Stimulated activated CD8-positive, alpha-beta memory T cell treated with anti-CD3 and anti-CD28 coated beads, Interleukin-2, amount 100 ng/mL, for 1 hour (primary cell): ENCODE results near the gene CEP44.
"Not testable (repeated sequence)": the region's sequence is repeated elsewhere in the genome, so short reads cannot be mapped to it uniquely, and the experiment has no call there.

Experiments
- DNase-seq, 2 donors: peaks; one replicate each; pipeline ENCODE4 v3.0.0-alpha.2; 2020; ENCODE audit warnings: low read depth in 2 of 2

Gene CEP44

DNA sequence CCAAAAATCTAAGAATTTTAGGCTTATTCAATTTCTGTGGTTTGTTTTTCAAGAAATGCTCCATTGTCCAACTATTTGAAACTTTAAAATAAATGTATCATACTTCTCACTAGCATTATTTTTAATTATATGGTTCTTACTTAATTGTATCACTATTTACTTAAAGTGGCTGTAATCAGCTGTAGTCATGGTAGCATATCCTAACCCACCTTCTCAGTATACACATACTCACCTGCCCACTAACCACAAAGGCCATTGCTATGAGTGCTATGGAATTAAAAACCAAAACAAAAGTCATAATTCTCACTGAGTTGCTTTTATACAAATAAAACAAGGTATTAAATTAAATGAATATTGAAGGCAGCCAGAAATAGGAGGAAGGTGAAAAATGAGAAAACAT is 5.2 kb upstream of the CEP44 start:
- no peak for DNase-seq

DNA sequence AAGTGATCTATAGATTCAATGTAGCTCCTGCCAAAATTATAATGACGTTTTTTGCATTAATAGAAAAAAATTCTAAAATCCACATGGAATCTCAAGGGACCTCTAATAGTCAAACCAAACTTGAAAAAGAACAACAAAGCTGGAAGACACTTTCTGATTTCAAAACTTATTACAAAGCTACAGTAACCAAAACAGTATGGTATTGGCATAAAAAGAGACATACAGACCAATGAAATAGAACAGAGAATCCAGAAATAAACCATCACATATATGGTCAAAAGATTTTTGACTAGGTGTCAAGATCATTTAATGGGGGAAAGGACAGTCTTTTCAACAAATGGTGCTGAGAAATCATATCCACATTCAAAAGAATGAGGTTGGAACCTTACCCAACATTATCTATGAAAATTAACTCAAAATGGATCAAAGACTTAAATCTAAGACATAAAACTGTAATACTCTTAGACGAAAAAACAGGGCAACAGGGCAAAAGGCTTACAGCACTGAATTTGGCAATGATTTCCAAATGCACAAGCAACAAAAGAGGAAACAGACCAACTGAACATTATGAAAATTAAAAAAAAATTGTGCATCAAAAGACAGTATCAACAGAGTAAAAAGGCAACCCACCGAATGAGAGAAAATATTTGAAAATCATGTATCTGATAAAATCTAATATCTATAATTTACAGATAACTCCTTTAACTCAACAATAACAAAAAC is 4.1 kb upstream of the CEP44 start:
- DNase-seq: no peak

DNA sequence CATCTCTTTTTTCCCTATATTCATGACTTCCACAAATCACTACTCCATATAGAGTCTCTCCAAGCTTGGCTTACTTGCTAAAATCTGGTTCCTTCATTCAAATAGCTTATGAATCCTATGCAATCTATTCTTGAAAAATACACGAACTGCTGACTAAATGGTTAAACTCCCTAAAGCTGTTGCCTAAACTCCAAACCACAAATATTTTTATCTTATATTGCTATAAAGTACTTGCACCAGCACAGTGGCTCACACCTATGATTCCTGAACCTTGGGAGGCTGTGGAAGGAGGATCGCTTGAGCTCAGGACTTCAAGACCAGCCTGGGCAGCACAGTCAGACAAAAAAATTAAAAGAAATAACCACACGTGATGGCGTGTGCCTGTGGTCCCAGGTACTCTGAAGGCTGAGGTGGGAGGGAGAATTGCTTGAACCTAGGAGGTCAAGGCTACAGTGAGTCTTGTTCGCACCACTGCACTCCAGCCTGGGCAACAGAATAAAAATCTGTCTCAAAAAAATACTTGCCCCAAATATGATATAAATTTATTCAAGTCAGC is 2.5 kb upstream of the CEP44 start:
- no peak for DNase-seq

DNA sequence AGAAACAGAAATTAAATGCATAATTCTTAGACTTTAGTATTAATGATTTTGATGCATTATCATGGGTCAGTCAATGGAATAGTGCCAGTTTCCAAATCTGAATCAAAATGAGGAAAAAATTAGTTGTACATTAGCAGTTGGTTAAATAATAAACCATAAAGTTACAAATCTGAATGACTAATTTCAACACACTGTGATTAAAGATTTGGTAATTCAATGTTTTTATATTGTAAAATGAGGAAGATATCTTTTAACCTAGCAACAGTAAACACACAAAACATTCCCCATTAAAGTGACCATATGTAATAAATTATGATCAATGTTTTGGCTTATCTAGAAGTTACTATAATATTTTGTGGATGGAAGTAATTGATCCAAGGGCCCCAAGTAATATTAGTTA is 1.8 kb upstream of the CEP44 start:
- DNase-seq: no peak

DNA sequence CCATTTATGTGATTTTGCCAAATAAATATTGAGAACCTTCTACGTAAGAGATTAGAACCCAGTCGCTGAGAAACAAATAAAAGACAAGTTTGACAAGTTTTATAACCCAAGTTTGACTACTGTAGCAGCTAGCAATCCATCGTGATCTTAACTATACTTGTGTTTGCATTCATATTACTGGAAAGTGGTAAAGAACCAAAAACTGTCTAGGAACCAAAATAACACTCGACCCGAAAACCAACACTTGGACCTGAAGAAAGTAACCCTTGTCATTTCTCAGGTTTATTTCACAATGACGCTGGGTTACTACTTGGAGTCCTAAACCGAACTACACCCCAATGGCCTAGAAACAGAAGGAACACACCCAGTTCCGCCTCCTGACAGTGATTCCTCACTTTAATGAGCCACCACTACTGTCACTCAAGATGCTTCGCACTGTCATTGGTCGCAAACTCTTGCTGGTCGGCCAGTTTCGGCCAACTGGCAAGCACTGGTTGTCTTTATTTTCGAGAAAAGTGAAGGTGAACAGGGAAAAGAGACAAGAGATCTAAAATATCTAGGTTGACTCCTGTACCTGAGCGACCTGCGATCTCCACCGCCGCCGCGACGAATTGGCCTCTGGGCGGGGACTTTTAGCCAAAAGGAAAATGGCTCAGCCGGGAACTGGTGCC is 740 bp upstream of the CEP44 start:
- peak; percentile 44 to 62 for DNase-seq

DNA sequence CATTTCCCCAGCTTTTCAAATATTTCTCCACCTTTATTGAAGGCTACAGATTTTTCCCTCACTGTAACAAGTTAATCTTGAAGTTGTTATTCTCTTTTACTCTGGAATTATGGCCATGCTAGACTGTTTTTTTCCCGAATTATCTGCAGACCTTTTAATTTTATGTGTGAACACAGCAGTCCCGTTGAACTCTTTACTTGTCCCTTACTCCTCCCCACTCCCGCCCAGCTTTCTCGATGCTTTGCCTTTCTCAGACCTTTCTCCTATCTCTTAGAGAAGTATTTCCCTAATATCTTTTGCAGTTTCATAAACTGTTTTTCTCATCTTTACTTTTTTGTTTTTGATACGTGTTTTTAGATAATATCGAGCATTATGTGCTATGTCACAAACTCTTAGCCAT is 776 bp downstream of the CEP44 start:
- DNase-seq: no peak

DNA sequence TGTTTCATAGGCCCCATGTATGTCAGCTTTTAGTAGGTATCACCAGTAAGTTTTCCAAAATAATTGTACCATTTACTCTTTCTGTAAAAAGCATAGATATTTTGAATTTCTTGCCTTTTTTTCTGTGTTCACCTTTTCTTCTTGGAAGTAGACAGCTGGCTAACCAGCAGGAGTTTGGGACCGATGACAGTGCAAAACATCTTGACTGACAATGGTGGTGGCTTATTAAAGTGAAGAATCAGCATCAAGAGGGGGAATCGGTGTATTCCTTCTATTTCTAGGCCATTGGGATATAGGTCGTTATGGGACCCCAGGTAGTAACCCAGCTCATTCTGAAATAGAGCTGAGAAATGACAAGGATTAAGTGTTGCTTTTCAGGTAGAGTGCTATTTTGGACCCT is 3.2 kb downstream of the CEP44 start:
- no peak for DNase-seq

DNA sequence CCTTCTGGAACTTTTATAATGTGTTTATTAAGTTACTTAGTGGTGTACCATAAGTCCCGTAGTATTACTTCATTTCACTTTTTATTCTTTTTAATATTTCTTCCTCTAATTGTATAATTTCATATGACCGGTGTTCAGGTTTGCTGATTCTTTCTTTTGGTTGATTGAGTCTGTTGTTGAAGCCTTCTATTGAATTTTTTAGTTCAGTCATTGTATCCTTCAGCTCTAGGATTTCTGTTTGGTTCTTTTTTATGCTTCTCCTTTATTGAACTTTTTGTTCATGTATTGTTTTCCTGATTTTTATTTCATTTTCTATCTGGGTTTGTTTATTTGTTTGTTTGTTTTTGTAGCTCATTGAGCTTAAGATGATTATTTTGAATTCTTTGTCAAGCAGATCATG is 8.8 kb downstream of the CEP44 start:
- no peak for DNase-seq

DNA sequence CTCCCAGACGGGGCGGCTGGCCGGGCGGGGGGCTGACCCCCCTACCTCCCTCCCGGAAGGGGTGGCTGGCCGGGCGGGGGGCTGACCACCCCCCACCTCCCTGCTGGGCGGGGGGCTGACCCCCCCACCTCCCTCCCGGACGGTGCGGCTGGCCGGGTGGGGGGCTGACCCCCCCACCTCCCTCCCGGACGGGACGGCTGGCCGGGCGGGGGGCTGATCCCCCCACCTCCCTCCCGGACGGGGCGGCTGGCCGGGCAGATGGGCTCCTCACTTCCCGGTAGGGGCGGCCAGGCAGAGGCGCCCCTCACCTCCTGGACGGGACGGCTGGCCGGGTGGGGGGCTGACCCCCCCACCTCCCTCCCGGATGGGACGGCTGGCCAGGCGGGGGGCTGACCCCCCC is 10.9 kb downstream of the CEP44 start:
- DNase-seq: not testable (repeated sequence)

DNA sequence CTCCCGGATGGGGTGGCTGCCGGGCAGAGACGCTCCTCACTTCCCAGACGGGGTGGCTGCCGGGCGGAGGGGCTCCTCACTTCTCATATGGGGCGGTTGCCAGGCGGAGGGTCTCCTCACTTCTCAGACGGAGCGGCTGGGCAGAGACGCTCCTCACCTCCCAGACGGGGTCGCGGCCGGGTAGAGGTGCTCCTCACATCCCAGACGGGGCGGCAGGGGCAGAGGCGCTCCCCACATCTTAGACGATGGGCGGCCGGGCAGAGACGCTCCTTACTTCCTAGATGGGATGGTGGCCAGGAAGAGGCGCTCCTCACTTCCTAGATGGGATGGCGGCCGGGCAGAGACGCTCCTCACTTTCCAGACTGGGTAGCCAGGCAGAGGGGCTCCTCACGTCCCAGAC is 11.4 kb downstream of the CEP44 start:
- not testable (repeated sequence) for DNase-seq

DNA sequence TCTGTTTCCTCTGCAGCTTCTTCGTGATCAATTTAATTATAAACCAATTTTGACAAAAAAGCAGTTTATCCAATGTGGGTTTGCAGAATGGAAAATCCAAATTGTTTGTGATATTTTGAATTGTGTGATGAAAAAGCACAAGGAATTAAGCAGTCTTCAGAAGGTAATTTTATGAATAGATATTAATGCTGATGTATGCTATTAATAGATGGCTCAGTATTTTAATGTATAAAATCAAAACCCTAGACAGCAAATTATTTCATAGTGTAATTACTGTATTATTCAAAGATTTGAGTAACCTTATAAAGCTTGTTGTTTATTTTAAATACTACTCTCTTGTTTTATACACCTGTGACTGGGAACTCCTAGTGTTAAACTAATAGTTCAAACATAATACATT is 20.0 kb downstream of the CEP44 start:
- no peak for DNase-seq

DNA sequence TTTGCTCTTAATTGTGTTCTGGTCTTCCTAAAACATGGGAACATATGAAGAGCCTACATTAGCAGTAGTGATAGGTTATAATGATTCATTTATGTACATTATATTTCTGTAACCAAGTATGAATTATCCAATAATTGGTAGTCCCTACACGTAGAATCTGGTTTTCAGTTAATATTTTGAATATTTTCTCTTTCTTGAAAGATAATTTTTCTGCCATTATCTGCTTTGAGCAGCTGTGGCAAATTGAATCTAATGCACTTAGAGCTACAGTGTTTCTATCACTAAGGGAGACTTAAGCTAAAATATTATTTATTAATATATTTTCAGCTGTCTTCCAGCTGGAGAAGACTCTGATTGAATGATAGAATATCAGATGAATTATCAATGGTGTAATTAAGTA is 21.0 kb downstream of the CEP44 start:
- DNase-seq: no peak

DNA sequence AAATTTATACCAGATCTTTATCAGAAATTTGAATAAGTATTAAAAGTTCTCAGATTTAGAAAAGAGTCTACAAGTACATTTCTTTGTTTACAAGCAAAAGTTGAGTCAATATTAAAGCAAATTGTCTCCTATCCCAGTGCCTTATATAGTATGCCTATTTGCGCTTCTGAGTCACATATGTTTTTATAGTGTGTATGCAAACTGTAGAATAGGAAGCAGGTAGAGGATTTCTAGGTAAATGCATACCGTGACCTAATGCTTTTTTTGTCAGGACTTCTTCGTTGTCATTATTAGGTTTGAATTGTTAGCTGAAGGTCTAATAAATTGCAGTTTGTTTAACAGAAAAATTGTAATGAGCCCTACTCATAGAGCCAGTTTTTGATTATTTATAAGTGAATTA is 22.2 kb downstream of the CEP44 start:
- no peak for DNase-seq

DNA sequence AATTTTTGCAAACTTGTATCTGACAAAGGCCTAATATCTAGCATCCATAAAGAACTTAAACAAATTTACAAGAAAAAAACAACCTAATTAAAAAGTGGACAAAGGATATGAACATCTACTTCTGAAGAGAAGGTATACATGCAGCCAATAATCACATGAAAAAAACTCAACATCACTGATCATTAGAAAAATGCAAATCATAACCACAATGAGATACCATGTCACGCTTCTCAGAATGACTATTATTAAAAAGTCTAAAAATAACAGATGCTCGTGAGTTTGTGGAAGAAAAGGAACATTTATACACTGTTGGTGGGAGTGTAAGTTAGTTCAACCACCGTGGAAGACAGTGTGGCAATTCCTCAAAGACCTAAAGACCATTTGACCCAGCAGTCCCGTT is 24.0 kb downstream of the CEP44 start:
- no peak for DNase-seq

DNA sequence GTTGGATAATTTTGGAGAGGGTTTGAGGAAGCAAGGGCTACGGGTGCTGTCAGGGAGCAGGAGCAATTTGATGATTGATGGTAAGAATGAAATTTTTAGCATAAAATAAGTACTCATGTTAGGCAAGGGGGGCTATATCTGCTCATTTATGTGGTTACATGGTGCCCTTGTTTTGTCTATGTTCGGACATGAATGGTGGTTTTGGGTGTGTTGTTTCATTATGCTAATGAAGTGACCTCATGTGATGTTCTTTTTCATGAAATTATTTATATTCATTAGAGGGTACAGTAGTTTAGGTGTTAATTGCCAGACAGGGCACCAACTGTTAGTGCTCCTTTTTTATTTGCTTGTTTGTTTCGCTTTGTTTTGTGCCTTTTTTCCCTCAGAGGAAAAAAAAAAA is 29.3 kb downstream of the CEP44 start:
- DNase-seq: no peak

DNA sequence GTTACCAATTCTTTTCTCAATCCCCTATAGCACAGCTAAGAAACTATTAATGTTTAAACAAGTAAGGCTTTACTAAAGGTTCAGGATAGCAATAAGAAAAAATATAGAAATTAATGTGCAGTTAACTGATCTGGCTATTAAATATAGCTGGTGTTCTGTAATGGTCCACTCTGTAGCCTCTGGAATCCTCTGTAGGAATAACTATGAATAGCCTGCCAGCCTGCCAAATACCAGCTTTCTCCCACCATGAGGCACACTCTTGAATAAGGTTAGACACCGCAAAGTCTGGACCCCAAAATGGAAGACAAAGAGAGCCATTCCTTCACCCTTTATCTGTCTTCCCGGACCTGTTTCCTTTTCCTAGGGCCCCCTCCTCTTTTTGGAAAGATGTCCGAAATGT is 30.6 kb downstream of the CEP44 start:
- DNase-seq: no peak

DNA sequence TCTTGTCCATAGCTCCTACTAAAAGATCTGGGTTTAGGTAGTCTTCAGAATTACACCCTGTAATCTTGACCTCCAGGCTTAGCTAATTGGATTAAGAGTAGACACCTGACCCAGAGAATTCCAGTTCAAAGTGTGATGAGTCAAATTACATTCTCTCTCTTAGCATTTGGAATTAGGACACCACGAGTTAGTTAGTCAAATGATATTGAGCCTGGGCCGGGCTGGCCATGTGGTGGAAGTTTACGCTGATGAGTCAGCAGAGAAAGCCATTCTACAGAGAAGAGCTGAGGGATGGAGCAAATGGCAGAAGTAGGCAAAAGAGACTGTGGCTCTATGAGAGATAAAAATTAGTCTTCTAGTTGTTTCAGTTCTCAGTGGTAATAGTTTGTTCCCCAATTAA is 31.1 kb downstream of the CEP44 start:
- no peak for DNase-seq

DNA sequence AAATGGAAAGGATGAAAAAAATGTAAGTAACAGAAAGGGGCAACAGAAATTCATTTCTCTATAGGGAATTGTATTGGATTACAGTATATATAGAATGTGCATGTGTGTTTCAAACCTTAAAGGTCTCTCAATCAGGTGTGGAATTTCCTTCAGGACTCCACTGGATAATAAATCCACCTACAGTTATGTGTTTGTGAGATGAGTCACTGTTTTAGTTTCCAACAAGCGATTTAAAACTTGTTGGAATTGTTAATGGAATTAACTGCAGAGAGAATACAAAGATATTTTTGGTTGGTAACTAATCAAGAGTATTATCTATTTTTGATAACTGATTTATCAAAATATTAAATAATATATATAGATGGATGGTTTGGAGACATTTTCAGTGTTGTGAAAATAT is 32.8 kb downstream of the CEP44 start:
- DNase-seq: no peak

DNA sequence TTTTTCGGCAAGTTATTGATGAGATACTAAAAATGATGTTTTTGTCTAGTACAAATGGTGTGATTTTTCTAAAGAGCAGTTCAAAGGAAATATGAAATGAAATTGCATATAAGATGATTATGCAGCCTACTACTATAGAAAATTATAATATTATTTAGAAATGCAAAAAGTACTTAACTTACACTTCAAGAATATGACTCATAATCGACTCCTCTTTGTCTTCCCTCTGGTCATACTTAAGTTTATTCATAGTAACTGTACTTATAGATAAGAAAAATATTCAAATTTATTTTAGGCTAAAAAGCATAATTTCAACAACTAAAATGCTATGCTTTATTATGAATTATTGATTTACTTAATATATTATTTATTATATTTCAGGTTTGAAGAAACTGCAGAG is 33.2 kb downstream of the CEP44 start:
- no peak for DNase-seq

DNA sequence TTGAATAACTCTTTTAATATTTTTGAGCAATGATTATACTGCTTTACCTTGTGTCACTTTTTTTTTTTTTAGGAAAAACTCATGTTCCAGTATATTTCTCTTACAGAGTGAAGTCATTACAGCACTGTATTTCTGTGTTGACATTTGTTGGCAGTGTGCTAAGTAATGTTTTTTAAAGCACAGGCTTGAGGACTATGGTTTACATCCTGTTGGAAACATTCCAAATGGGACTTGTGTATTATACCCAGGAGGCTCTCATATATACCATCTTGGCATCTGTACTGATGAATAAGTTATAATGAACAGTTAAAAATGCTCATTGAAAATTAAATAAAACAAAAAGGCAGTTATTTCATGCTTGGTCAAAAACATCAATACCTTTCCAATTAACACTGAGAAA is 33.8 kb downstream of the CEP44 start:
- no peak for DNase-seq

DNA sequence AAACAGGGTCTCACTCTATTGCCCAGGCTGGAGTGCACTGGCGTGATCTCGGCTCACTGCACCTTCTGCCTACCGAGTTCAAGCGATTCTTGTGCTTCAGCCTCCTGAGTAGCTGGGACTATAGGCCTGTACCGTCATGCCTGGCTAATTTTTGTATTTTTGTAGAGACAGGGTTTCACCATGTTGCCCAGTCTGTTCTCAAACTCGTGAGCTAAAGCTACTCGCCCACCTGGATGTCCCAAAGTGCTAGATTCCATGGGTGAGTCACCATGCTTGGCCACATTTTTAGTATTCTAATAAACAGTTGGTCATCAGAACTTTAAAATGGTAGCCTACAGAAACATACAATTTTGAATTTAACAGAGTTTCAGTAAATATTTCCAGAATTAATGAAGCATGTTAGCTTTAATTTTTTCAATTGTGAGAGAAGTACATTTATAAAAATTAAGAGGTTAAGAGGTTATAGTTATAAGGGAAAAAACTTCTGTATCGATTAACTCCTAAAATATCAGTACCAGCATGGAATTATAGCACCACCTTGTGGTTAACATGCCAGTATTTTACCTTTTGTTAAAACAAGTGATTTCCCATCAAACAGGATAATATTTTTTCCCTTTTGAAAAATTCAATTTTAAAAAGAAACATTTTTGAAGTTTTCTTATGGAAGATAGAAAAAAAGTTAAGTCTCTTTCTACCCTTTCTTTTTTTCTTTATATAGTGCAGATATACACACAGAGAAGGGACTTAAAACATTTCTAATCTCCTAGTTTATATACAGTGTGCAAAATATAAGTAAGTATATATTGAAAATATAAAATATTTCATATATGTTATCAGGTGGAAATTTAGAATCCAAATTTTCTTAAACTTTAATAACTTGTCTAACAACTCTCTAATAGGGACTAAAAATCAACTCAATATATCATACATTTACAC is 35.4 kb downstream of the CEP44 start:
- DNase-seq: no peak

DNA sequence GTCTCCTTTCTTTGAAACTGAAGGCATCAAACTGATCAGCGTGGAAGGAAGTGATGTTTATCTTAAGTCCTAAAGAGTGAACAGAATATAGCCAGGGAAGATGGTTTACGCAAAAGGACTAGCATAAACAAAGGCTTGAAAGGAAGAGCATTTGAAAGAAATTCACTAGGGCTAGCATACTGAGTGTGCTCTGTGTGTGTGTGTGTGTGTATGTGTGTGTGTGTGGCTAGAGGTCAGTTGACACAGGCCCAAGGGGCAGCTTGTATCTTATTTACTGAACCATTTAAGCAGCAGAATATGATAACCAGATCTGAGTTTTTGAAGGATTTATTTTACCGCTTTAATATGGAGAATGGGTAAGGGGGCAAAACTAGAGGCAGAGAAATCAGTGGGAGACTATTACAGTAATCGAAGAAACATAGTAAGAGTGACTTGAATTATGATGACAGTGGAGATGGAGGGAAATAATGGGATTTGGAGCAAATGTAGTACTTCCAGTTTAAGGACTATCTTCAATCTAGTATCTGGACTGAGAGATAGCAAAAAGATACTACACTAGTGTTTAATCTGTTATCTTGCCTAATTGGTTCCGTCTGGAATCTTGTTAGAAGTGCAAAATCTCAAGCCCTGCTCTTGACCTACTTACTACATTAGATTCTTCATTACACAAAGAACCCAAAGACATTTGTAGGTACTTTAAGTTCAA is 36.9 kb downstream of the CEP44 start:
- no peak for DNase-seq
